ENCODE data around the gene GJA4.

Gene GJA4

GRCh38 chr1:34842073-34842472 lies 49.3 kb downstream of the GJA4 start:
- DNase-seq: no peak

- no peak for DNase-seq
These were observed 50.2 kb downstream of the GJA4 start for GRCh38 chr1:34842952-34843371.

- no peak for DNase-seq
These were observed 50.8 kb downstream of the GJA4 start for GRCh38 chr1:34843392-34844251.

GRCh38 chr1:34844252-34844634 lies 51.4 kb downstream of the GJA4 start:
- DNase-seq: no peak
